Activated T-helper 17 cell treated with anti-CD3 and anti-CD28 coated beads, Interleukin-2, amount 50 U/mL, for 72 hours (primary cell): Measurements from ENCODE around the gene GPR149. TPM values are rescaled to one million over a fixed set of nuclear protein-coding genes. Genes with fewer than 3 reads are reported as not detected.

Experiments
- ATAC-seq: fragments of 150-1000 bp; cut with Tn5 transposase; replicated peaks from 2 replicates; pipeline ENCODE4 v1.10.0; 2021; ENCODE audit warnings: mild to moderate bottlenecking, moderate library complexity
- H3K27ac Mint-ChIP-seq: one replicate; pipeline ENCODE4 v1.8.0; 2022; ENCODE audit warnings: mixed read lengths
- H3K27me3 Mint-ChIP-seq: one replicate; pipeline ENCODE4 v1.8.0; 2022; ENCODE audit warnings: mixed read lengths
- H3K36me3 Mint-ChIP-seq: one replicate; pipeline ENCODE4 v1.8.0; 2022; ENCODE audit warnings: low read depth, mild to moderate bottlenecking, mixed read lengths
- H3K4me1 Mint-ChIP-seq: one replicate; pipeline ENCODE4 v1.8.0; 2022; ENCODE audit warnings: mixed read lengths
- H3K4me3 Mint-ChIP-seq: one replicate; pipeline ENCODE4 v1.8.0; 2022; ENCODE audit warnings: mild to moderate bottlenecking, mixed read lengths
- H3K9me3 Mint-ChIP-seq: one replicate; pipeline ENCODE4 v1.8.0; 2022; ENCODE audit warnings: mixed read lengths
- total RNA-seq, 2 donors: library from RNA; stranded (reverse); gene quantifications; one replicate each; pipeline ENCODE4 v1.2.3, GENCODE V29; 2022

The GPR149 gene
- total RNA-seq, 2 donors from 2014 or later: not detected

DNA sequence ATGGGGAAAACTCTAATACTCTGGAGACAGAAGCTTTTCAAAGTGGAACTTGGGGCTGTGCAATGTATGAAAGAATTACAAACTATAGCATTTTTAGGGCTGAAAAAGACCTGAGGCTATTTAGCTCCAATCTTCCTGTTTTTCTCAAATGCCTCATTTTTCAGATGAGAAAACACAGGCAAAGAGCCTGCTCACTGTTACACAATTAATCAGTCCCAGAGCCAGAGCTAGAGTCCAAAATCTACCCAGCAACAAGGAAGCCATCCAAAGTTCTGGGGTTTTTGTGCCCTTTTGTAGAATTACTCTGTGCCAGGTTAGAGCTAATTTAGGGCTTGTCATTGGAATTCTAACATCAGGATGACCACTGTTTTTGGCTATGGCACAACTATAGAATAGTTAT lies 45.5 kb downstream of the GPR149 start:
- no peaks in the 10 kb centered on the region for H3K36me3 Mint-ChIP-seq
- no peaks in the 10 kb centered on the region for H3K9me3 Mint-ChIP-seq
- H3K27ac Mint-ChIP-seq: no peak overlapping the region
- H3K27me3 Mint-ChIP-seq: peaks cover 26% of the 10 kb centered on the region
- H3K4me1 Mint-ChIP-seq: no peaks in the 10 kb centered on the region
- no peak overlapping the region for H3K4me3 Mint-ChIP-seq
- ATAC-seq: no peak

DNA sequence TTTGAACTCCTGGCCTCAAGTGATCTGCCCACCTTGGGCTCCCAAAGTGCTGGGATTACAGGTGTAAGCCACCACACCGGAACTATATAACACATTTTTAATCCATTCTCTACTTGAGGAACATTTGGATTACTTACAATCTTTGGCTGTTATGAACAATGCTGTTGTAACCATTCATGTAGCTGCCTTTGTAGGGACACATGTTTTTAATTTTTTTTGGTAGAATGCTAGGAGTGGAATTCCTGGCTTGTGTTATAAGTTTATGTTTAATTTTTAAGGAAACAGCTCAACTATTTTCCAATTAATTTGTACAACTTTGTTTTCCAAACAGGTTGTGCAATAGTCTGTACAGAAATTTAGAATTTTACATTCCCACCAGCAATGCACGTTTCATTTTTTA lies 51.7 kb downstream of the GPR149 start:
- no peaks in the 10 kb centered on the region for H3K9me3 Mint-ChIP-seq
- no peaks in the 10 kb centered on the region for H3K36me3 Mint-ChIP-seq
- no peak for ATAC-seq
- no peaks in the 10 kb centered on the region for H3K4me1 Mint-ChIP-seq
- no peak overlapping the region for H3K4me3 Mint-ChIP-seq
- H3K27me3 Mint-ChIP-seq: peaks cover 7% of the 10 kb centered on the region
- H3K27ac Mint-ChIP-seq: no peak overlapping the region

DNA sequence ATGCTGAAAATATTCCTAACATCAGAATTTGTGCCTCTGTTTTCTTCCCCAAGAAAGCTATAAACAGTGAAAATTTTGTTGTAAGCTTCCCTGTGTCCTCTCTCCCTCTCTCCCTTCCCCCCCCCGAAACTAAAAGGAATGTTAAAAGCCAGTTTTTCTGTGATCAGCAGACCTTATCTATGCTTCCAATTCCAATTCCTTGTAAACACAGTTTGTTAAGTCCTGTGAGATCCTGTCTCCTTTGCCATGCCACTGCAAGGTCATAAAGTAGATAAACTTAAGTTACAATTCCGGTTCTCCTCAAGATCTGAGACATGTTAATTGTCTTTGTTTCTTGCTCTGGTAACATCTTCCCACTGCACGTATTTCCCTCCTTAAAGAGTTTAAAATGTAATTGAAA lies 62.8 kb downstream of the GPR149 start:
- Mint-ChIP-seq H3K4me3 (no peak overlapping the region), H3K27me3 (peaks cover 4% of the 10 kb centered on the region), H3K27ac (no peak overlapping the region), H3K36me3 (no peaks in the 10 kb centered on the region), H3K9me3 (no peaks in the 10 kb centered on the region), H3K4me1 (no peaks in the 10 kb centered on the region)
- no peak for ATAC-seq

DNA sequence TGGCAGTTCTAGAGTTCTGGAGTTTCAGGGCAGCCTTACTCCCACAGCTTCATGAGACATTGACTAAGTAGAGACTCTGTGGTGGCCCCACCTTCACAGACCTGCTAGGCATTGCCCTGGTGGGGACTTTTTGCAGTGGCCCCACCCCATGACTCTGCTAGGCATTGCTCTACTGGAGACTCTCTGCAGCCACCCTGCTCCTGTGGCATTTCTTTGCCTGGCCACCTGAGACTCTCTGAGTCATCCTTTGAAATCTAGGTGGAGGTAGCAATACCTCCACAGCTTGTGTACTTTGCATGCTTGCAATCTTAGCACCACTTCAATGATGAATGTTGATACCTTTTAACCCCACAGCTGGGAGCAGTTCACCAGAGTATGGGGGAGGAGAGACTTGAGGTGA lies 65.1 kb downstream of the GPR149 start:
- no peak for ATAC-seq
- Mint-ChIP-seq H3K9me3 (no peaks in the 10 kb centered on the region), H3K4me3 (no peak overlapping the region), H3K4me1 (no peaks in the 10 kb centered on the region), H3K27me3 (peaks cover 4% of the 10 kb centered on the region), H3K27ac (no peak overlapping the region), H3K36me3 (no peaks in the 10 kb centered on the region)

DNA sequence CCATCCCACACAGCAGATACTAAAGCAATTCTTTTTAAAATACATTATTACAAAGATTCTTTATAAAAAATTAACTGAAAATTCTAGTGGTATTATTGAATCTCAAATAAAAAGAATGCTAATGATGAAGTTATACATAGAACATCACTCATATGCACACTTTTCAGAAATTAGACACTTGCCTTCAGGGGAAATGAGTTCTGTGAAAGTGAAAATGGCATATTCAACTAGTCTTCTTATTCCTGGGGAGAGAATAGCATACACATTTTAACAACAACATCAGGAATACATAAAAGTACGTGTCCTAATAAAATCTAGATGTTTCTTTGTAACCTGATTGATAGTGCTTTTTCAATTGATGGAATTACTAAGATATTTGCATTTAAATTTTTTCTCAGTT lies 68.9 kb downstream of the GPR149 start:
- Mint-ChIP-seq H3K27me3 (peaks cover 1% of the 10 kb centered on the region), H3K27ac (no peak overlapping the region), H3K4me3 (no peak overlapping the region), H3K9me3 (no peaks in the 10 kb centered on the region), H3K36me3 (no peaks in the 10 kb centered on the region), H3K4me1 (no peaks in the 10 kb centered on the region)
- ATAC-seq: no peak

DNA sequence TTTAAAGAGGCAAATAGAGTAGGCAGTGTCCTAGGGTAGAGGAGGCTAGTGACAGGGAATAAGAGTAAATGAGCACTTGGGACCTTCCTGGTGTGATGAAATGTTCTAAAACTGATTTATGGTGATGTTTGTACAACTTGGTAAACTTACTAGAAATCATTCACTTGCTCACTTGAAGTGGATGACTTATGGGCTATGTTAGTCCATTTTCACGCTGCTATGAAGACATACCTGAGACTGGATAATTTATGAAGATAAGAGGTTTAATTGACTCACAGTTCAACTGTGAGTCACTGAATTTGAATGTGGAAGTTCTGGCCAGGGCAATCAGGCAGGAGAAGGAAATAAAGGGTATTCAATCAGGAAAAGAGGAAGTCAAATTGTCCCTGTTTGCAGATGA lies 74.0 kb downstream of the GPR149 start:
- H3K36me3 Mint-ChIP-seq: no peaks in the 10 kb centered on the region
- H3K27ac Mint-ChIP-seq: no peak overlapping the region
- ATAC-seq: no peak
- H3K4me1 Mint-ChIP-seq: no peaks in the 10 kb centered on the region
- no peaks in the 10 kb centered on the region for H3K9me3 Mint-ChIP-seq
- H3K27me3 Mint-ChIP-seq: peaks cover 16% of the 10 kb centered on the region
- H3K4me3 Mint-ChIP-seq: no peak overlapping the region

DNA sequence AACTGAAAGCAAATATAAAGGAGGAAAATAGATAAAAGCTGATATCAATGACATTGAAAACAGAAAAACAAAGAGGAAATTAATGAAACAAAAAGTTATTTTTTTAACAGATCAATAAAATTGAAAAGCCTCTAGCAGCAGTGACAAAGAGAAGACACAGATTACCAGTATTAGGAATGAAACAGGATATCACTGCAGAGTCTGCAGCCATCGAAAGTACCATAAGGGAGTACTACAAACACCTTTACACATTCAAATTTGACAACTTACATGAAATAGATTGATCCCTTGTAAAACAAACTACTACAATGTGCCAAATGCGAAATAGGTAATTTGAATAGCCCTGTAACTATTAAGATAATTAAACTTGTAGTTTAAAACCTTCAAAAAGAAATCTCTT lies 80.8 kb downstream of the GPR149 start:
- no peak overlapping the region for H3K4me3 Mint-ChIP-seq
- H3K36me3 Mint-ChIP-seq: no peaks in the 10 kb centered on the region
- H3K9me3 Mint-ChIP-seq: no peaks in the 10 kb centered on the region
- no peaks in the 10 kb centered on the region for H3K4me1 Mint-ChIP-seq
- no peak overlapping the region for H3K27ac Mint-ChIP-seq
- H3K27me3 Mint-ChIP-seq: peaks cover 35% of the 10 kb centered on the region
- no peak for ATAC-seq

DNA sequence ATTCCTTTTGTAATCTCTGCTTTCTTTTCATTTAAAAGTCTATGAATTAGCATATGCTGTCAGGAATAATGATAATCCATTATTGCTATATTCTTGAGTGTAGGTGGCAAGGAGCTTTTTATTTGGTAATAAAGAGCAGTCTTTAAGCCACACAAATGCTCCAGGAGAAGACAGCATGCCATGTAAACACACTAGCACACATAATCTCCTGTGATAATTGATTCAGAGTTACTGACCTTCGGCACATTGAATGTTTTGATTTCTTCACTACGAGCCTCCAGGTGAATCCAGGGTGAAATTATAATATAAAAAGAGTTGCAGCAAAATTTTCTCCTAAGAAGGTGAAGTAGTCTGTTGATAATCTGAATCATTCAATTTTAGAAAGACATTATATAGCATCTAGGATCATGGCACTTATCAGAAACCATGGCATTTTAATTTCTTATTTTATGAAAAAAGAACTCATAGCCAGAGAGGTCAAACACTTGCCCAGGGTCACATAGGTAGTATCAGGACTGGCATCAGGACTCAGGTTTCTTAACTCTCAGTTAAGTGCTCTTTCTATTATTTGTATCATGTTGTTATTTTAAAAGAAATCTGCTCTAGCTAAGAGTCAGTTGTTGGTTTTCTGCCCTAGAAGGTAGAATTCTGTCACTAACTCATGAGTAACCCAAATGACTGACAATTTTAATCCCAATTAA lies 84.4 kb downstream of the GPR149 start:
- no peak for ATAC-seq
- Mint-ChIP-seq H3K27ac (no peak overlapping the region), H3K4me3 (no peak overlapping the region), H3K36me3 (no peaks in the 10 kb centered on the region), H3K4me1 (no peaks in the 10 kb centered on the region), H3K9me3 (no peaks in the 10 kb centered on the region), H3K27me3 (peaks cover 23% of the 10 kb centered on the region)

DNA sequence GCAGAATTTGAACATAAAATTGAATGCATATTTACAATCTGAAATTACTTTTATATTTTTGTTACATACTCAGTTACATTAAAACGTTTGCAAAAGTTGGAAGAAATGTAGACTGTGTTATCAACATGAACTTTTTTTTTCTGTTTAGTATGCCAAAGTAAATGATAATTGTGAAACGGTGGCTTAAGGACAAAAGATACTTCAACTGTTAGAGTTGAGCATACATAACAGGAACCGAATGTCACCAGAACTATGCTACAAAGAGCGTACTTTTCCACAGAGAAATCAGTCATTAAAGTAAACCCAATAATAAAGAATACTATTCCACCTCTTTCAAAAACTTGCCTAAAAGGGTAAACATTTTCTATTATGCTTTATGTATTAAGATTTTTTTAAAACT lies 91.4 kb downstream of the GPR149 start:
- no peak for ATAC-seq
- H3K4me3 Mint-ChIP-seq: no peak overlapping the region
- H3K36me3 Mint-ChIP-seq: no peaks in the 10 kb centered on the region
- no peaks in the 10 kb centered on the region for H3K4me1 Mint-ChIP-seq
- no peaks in the 10 kb centered on the region for H3K9me3 Mint-ChIP-seq
- H3K27ac Mint-ChIP-seq: no peak overlapping the region
- peaks cover 10% of the 10 kb centered on the region for H3K27me3 Mint-ChIP-seq

DNA sequence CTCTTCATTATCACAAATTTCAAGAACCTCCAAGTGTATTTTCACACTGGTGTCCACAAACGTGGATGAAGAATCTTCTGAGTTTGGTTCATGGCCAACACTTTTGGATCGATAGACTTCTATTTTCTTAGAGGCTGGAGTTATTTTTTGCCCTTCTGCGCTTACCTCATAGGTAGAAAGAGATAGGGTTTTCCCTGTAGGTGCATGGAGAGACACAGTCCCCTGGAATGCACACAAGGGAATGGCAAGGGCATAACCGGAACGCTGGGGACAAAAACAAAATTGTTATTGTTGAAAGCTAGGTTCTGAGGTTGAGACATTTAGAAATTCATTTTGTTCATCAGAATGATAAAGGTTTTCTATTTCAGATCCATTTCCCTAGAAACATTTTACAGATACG lies 92.0 kb downstream of the GPR149 start:
- H3K36me3 Mint-ChIP-seq: no peaks in the 10 kb centered on the region
- H3K9me3 Mint-ChIP-seq: no peaks in the 10 kb centered on the region
- H3K4me1 Mint-ChIP-seq: no peaks in the 10 kb centered on the region
- no peak overlapping the region for H3K4me3 Mint-ChIP-seq
- H3K27me3 Mint-ChIP-seq: peaks cover 10% of the 10 kb centered on the region
- no peak overlapping the region for H3K27ac Mint-ChIP-seq
- ATAC-seq: no peak

DNA sequence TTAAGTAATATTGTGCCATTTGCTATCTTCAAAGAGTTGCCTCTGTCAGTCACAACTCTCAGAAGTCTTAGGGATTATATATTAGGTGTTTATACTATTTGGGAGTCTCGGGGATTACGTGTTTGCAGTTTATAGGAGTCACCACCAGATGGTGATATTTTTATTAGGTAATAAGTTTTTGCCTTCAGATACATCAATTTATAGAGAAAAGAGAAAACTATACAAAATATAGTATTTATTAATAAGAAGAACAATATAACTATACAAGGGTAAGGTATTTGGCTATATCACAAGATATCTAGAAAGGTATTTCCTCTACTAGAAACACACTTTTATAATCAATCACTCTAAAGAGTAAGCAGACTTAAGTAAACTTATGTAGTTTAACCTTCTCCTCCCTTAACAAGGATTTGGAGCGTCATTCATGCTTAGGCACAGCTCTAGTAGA lies 95.0 kb downstream of the GPR149 start:
- H3K27me3 Mint-ChIP-seq: peaks cover 8% of the 10 kb centered on the region
- H3K36me3 Mint-ChIP-seq: no peaks in the 10 kb centered on the region
- H3K27ac Mint-ChIP-seq: no peak overlapping the region
- no peaks in the 10 kb centered on the region for H3K4me1 Mint-ChIP-seq
- H3K4me3 Mint-ChIP-seq: no peak overlapping the region
- ATAC-seq: no peak
- no peaks in the 10 kb centered on the region for H3K9me3 Mint-ChIP-seq

DNA sequence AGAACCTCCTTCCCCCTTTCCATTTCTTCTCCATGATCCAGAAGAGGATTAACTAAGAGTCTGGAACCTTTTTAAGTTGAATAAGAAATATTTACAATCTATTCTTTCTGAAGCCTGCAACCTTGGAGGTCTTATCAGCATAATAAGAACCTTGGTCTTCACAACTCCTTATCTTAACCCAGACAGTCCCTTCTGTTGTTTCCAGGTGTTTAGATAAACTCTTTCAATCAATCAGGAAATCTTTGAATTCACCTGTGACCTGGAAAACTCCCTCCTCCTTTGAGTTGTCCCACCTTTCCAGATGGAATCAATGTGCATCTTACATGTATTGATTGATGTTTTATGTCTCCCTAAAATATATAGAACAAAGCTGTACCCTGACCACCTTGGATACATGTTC lies 102.1 kb downstream of the GPR149 start:
- H3K27ac Mint-ChIP-seq: no peak overlapping the region
- peaks cover 9% of the 10 kb centered on the region for H3K36me3 Mint-ChIP-seq
- H3K27me3 Mint-ChIP-seq: no peaks in the 10 kb centered on the region
- H3K9me3 Mint-ChIP-seq: no peaks in the 10 kb centered on the region
- no peak for ATAC-seq
- H3K4me1 Mint-ChIP-seq: no peaks in the 10 kb centered on the region
- no peak overlapping the region for H3K4me3 Mint-ChIP-seq

DNA sequence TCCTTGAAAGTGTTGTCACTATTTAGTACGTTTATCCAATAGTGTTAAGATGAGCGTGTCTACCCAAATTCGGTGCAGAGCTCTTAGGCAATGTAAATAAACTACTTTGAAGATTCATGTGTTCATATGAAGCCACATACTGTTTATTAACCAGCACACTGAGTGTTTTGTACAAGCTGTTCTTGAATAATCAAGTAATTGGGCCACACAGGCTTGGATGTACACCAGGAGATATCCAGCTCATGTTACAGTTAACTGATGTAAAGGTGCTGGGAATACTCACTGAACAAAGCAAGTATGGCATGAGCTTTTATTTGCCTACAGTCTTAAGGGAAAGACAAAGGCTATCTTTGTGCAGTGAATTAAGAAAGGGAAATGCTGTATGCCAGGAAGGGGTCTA lies 105.1 kb downstream of the GPR149 start:
- Mint-ChIP-seq H3K4me1 (peaks cover 14% of the 10 kb centered on the region), H3K27ac (peak overlapping the region; percentile 96), H3K9me3 (no peaks in the 10 kb centered on the region), H3K27me3 (no peaks in the 10 kb centered on the region), H3K4me3 (no peak overlapping the region), H3K36me3 (peaks cover 9% of the 10 kb centered on the region)
- ATAC-seq: no peak

DNA sequence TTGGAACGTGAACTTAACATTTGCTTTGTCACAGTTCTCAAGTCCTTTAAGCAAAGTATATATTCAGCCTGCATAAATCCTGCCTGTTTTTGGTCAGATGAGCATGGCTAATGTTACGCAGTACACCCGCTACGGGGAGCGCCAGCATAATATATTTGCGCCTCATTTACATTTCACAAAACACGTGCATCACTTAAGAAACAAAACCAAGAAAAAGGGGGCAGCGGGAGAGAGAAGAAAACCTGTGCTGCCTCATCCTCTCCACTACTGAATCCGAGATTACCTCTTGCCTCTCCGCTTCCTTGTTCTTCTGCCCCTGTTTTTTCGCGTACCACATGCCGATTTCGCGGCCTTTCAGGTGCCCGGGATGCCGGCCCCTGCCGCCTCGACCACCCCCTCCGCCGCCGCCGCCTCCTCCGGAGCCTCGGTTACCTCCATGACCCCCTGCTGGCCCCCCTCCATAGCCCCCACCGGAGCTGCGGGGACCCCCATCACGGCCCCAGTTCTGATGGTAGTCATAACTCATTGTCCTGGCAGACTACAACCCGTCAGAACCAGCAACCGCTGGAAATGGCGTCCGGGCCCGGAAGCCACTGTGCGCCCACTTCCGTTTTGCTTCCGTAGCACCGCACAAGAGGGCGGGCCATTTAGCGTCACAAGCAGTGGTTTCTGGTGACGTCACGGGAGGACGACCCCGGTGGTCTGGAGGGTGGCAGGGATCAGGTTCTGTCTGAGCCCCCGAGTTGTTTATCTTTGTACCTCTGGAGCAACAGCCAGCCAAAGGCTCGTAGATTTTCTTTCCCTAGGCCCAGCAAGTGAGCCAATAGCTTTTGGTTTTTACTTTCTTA lies 105.9 kb downstream of the GPR149 start, which contains the start of gene DHX36:
Gene DHX36, minus strand, starts transcription at position 597 of the 848 bp plus-strand sequence. Its CDS starts 71 bp downstream, at position 526.
- peak; percentile 92 for ATAC-seq
- Mint-ChIP-seq H3K27me3 (no peaks in the 10 kb centered on the region), H3K9me3 (no peaks in the 10 kb centered on the region), H3K4me3 (no peak within 1 kb of the TSS), H3K27ac (peak within 1 kb of the TSS; percentile 96), H3K4me1 (peaks cover 14% of the 10 kb centered on the region), H3K36me3 (peaks cover 9% of the 10 kb centered on the region)
